Cardiac septum (tissue), 1 donor: ENCODE data around the gene PRUNE1. TPM values are rescaled to one million over a fixed set of nuclear protein-coding genes. Genes with fewer than 3 reads are reported as not detected.

Source experiments
- DNase-seq: peaks from one replicate; pipeline ENCODE4 v3.0.0-alpha.2; 2020; ENCODE audit warnings: low spot score
- intact Hi-C: fragments of 100-400 bp; cut with DNase I; formaldehyde crosslinking; loops from one replicate; pipeline ENCODE4 v1.14.0; 2022
- total RNA-seq: library from RNA; stranded (reverse); fragmentation: NEBNext Ultra II Directional; extraction: Animal tissue kit (Norgen Biotek cat#: 25700); gene quantifications from one replicate; pipeline ENCODE4 v1.2.1, GENCODE V29; 2021
- donor health status: DM: no; HTN: no; CAD: no.

PRUNE1 gene
- total RNA-seq, 1 donor from 2014 or later: 31.0 TPM

- intact Hi-C loops: no loop called here
- no peak for DNase-seq
Observed at GRCh38 chr1:151043163-151043562, 34.9 kb downstream of the PRUNE1 start.

- DNase-seq: peak; percentile 90
- intact Hi-C loops: loop anchor here (2.0 kb wide), 1 partner anchor 23 kb away; no protein-coding TSS in a partner anchor
Observed at GRCh38 chr1:151047591-151047924, 39.3 kb downstream of the PRUNE1 start, which contains the start of gene C1orf56. TSS of gene C1orf56 (plus strand) at chr1:151047751. CDS start at chr1:151047848, 97 bp downstream.

- peak; percentile 84 for DNase-seq
- intact Hi-C loops: loop anchor here (2.0 kb wide), 1 partner anchor 23 kb away; no protein-coding TSS in a partner anchor
Observed at GRCh38 chr1:151047925-151048644, 39.8 kb downstream of the PRUNE1 start.

GRCh38 chr1:151048645-151049032, 40.4 kb downstream of the PRUNE1 start:
- intact Hi-C loops: no loop called here

GRCh38 chr1:151049458-151049857, 41.2 kb downstream of the PRUNE1 start:
- no peak for DNase-seq
- intact Hi-C loops: no loop called here

More at GRCh38 chr1:151048645-151049032, 40.4 kb downstream of the PRUNE1 start:
- no peak for DNase-seq

GRCh38 chr1:151050051-151050688, 41.9 kb downstream of the PRUNE1 start:
- intact Hi-C loops: no loop called here
- no peak for DNase-seq

GRCh38 chr1:151051356-151052009, 43.2 kb downstream of the PRUNE1 start:
- intact Hi-C loops: no loop called here
- DNase-seq: no peak

- no peak for DNase-seq
- intact Hi-C loops: no loop called here
Observed at GRCh38 chr1:151054971-151055547, 46.8 kb downstream of the PRUNE1 start.

- no peak for DNase-seq
- intact Hi-C loops: no loop called here
Observed at GRCh38 chr1:151055581-151055980, 47.3 kb downstream of the PRUNE1 start.

GRCh38 chr1:151056149-151056548, 47.9 kb downstream of the PRUNE1 start:
- no peak for DNase-seq
- intact Hi-C loops: no loop called here

- DNase-seq: no peak
- intact Hi-C loops: loop anchor here (1.0 to 2.0 kb wide), 2 partner anchors 12 to 52 kb away; partner anchors contain the start of genes GABPB2 and MINDY1
Observed at GRCh38 chr1:151058692-151059091, 50.4 kb downstream of the PRUNE1 start.

GRCh38 chr1:151059109-151060006, 51.1 kb downstream of the PRUNE1 start, which contains the start of gene CDC42SE1:
TSS of gene CDC42SE1 (minus strand) at chr1:151059622. CDS start at chr1:151055730, 3,892 bp downstream.
- DNase-seq: peak; percentile 94
- intact Hi-C loops: loop anchor here (1.0 to 2.0 kb wide), 2 partner anchors 11 to 53 kb away; partner anchors contain the start of genes GABPB2 and MINDY1

GRCh38 chr1:151060007-151060656, 51.9 kb downstream of the PRUNE1 start, which contains the start of gene MLLT11:
TSS of gene MLLT11 (plus strand) at chr1:151060397. CDS start at chr1:151067225, 6,828 bp downstream.
- intact Hi-C loops: no loop called here
- no peak for DNase-seq

- DNase-seq: no peak
- intact Hi-C loops: no loop called here
Observed at GRCh38 chr1:151060657-151061421, 52.6 kb downstream of the PRUNE1 start.

GRCh38 chr1:151061704-151062103, 53.5 kb downstream of the PRUNE1 start:
- DNase-seq: no peak
- intact Hi-C loops: no loop called here

- DNase-seq: no peak
- intact Hi-C loops: no loop called here
Observed at GRCh38 chr1:151062741-151063371, 54.6 kb downstream of the PRUNE1 start.

- intact Hi-C loops: no loop called here
- DNase-seq: no peak
Observed at GRCh38 chr1:151065089-151065645, 56.9 kb downstream of the PRUNE1 start.
